ENCODE data around the gene INSYN2B.
"Not testable (repeated sequence)": the region's sequence is repeated elsewhere in the genome, so short reads cannot be mapped to it uniquely, and the experiment has no call there.

Gene INSYN2B

GRCh38 chr5:169848792-169849191 is 131.5 kb downstream of the INSYN2B start:
- no peak for DNase-seq (ENCODE audit: low spot score)

GRCh38 chr5:169848271-169848670 is 132.0 kb downstream of the INSYN2B start:
- DNase-seq (ENCODE audit: low spot score), result no peak

- no peak for DNase-seq (ENCODE audit: low spot score)
These were observed 132.8 kb downstream of the INSYN2B start for GRCh38 chr5:169847519-169847918.

GRCh38 chr5:169842699-169843098 is 137.6 kb downstream of the INSYN2B start:
- no peak for DNase-seq (ENCODE audit: low spot score)

GRCh38 chr5:169840405-169840804 is 139.9 kb downstream of the INSYN2B start:
- no peak for DNase-seq (ENCODE audit: low spot score)

- no peak for DNase-seq (ENCODE audit: low spot score)
These were observed 141.6 kb downstream of the INSYN2B start for GRCh38 chr5:169838688-169839087.

GRCh38 chr5:169837686-169838085 is 142.6 kb downstream of the INSYN2B start:
- DNase-seq (ENCODE audit: low spot score), result no peak

GRCh38 chr5:169836835-169837536 is 143.3 kb downstream of the INSYN2B start:
- DNase-seq (ENCODE audit: low spot score), result no peak

- DNase-seq (ENCODE audit: low spot score), result not testable (repeated sequence)
These were observed 145.8 kb downstream of the INSYN2B start for GRCh38 chr5:169834540-169834939.

- not testable (repeated sequence) for DNase-seq (ENCODE audit: low spot score)
These were observed 146.5 kb downstream of the INSYN2B start for GRCh38 chr5:169833681-169834292.

GRCh38 chr5:169832845-169833244 is 147.4 kb downstream of the INSYN2B start:
- no peak for DNase-seq (ENCODE audit: low spot score)

- no peak for DNase-seq (ENCODE audit: low spot score)
These were observed 148.0 kb downstream of the INSYN2B start for GRCh38 chr5:169832304-169832703.

- no peak for DNase-seq (ENCODE audit: low spot score)
These were observed 149.0 kb downstream of the INSYN2B start for GRCh38 chr5:169831331-169831730.

GRCh38 chr5:169828385-169828784 is 151.9 kb downstream of the INSYN2B start:
- no peak for DNase-seq (ENCODE audit: low spot score)

GRCh38 chr5:169827769-169828168 is 152.5 kb downstream of the INSYN2B start:
- no peak for DNase-seq (ENCODE audit: low spot score)

GRCh38 chr5:169826618-169827017 is 153.7 kb downstream of the INSYN2B start:
- DNase-seq (ENCODE audit: low spot score), result no peak

- no peak for DNase-seq (ENCODE audit: low spot score)
These were observed 163.3 kb downstream of the INSYN2B start for GRCh38 chr5:169817031-169817430.

GRCh38 chr5:169814522-169814921 is 165.8 kb downstream of the INSYN2B start:
- no peak for DNase-seq (ENCODE audit: low spot score)
